ENCODE data around the gene SEZ6. TPM values are rescaled to one million over a fixed set of nuclear protein-coding genes. Genes with fewer than 3 reads are reported as not detected.
A peak's percentile ranks its signal among the peaks of the same experiment; 100 is the strongest.

The SEZ6 gene
- total RNA-seq, 1 experiment from 2014 or later, result not detected

GRCh38 chr17:28912281-28912937 is 93.4 kb downstream of the SEZ6 start:
- H3K27ac Mint-ChIP-seq (ENCODE audit: unreplicated experiment), result peak overlapping the region; percentile 16
- H3K9me3 Mint-ChIP-seq (ENCODE audit: low read depth, unreplicated experiment), result peaks cover 6% of the 10 kb centered on the region
- peaks cover 7% of the 10 kb centered on the region for H3K4me1 Mint-ChIP-seq (ENCODE audit: low read depth, unreplicated experiment)
- no peaks in the 10 kb centered on the region for H3K27me3 Mint-ChIP-seq (ENCODE audit: unreplicated experiment)
- CTCF ChIA-PET, result no interaction called here
- no peak for DNase-seq
- BruUV-seq (replicated peaks), result no TSS peak
- H3K36me3 Mint-ChIP-seq (ENCODE audit: insufficient read depth, unreplicated experiment), result peaks cover 49% of the 10 kb centered on the region
- H3K4me3 Mint-ChIP-seq (ENCODE audit: low read depth, unreplicated experiment), result no peak overlapping the region
- intact Hi-C loops (cut with micrococcal nuclease; ENCODE audit: unreplicated experiment), result no loop called here
- peak; percentile 11 for TF ChIP-seq CTCF (IDR thresholded peaks at IDR 0.05; ENCODE audit: unreplicated experiment)

- Mint-ChIP-seq H3K27ac (ENCODE audit: unreplicated experiment) (no peak overlapping the region), H3K36me3 (ENCODE audit: insufficient read depth, unreplicated experiment) (peaks cover 52% of the 10 kb centered on the region)
- no TSS peak for BruUV-seq (replicated peaks)
These were observed 94.3 kb downstream of the SEZ6 start for GRCh38 chr17:28911411-28912045.

GRCh38 chr17:28910534-28910933 is 95.3 kb downstream of the SEZ6 start:
- Mint-ChIP-seq H3K9me3 (ENCODE audit: low read depth, unreplicated experiment) (peaks cover 6% of the 10 kb centered on the region), H3K27me3 (ENCODE audit: unreplicated experiment) (no peaks in the 10 kb centered on the region), H3K36me3 (ENCODE audit: insufficient read depth, unreplicated experiment) (peaks cover 51% of the 10 kb centered on the region), H3K4me1 (ENCODE audit: low read depth, unreplicated experiment) (peaks cover 7% of the 10 kb centered on the region), H3K4me3 (ENCODE audit: low read depth, unreplicated experiment) (no peak overlapping the region), H3K27ac (ENCODE audit: unreplicated experiment) (no peak overlapping the region)
- intact Hi-C loops (cut with micrococcal nuclease; ENCODE audit: unreplicated experiment), result no loop called here
- CTCF ChIA-PET, result interaction anchor here (0.5 to 1.1 kb wide), 5 partner anchors 38 to 1454 kb away, joined by 3 to 9 read pairs (median 4); partner anchors contain the start of gene SDF2
- DNase-seq, result no peak
- no TSS peak for BruUV-seq (replicated peaks)
- TF ChIP-seq CTCF (IDR thresholded peaks at IDR 0.05; ENCODE audit: unreplicated experiment), result no peak

More at GRCh38 chr17:28911411-28912045, 94.3 kb downstream of the SEZ6 start:
- CTCF ChIA-PET, result interaction anchor here (0.6 kb wide), 2 partner anchors 37 to 250 kb away, joined by 4 to 5 read pairs; partner anchors contain the start of gene SDF2
- no peak for TF ChIP-seq CTCF (IDR thresholded peaks at IDR 0.05; ENCODE audit: unreplicated experiment)
- no peak overlapping the region for H3K4me3 Mint-ChIP-seq (ENCODE audit: low read depth, unreplicated experiment)
- peaks cover 6% of the 10 kb centered on the region for H3K9me3 Mint-ChIP-seq (ENCODE audit: low read depth, unreplicated experiment)
- no peaks in the 10 kb centered on the region for H3K27me3 Mint-ChIP-seq (ENCODE audit: unreplicated experiment)
- peaks cover 7% of the 10 kb centered on the region for H3K4me1 Mint-ChIP-seq (ENCODE audit: low read depth, unreplicated experiment)
- DNase-seq, result no peak
- intact Hi-C loops (cut with micrococcal nuclease; ENCODE audit: unreplicated experiment), result no loop called here

GRCh38 chr17:28908640-28909167 is 97.1 kb downstream of the SEZ6 start:
- no TSS peak for BruUV-seq (replicated peaks)
- Mint-ChIP-seq H3K27ac (ENCODE audit: unreplicated experiment) (no peak overlapping the region), H3K4me3 (ENCODE audit: low read depth, unreplicated experiment) (no peak overlapping the region), H3K4me1 (ENCODE audit: low read depth, unreplicated experiment) (peaks cover 7% of the 10 kb centered on the region), H3K9me3 (ENCODE audit: low read depth, unreplicated experiment) (no peaks in the 10 kb centered on the region), H3K27me3 (ENCODE audit: unreplicated experiment) (no peaks in the 10 kb centered on the region), H3K36me3 (ENCODE audit: insufficient read depth, unreplicated experiment) (peaks cover 50% of the 10 kb centered on the region)
- CTCF ChIA-PET, result interaction anchor here (0.5 to 1.0 kb wide), 3 partner anchors 12 to 71 kb away, joined by 4 read pairs; no protein-coding TSS in a partner anchor
- DNase-seq, result no peak
- no peak for TF ChIP-seq CTCF (IDR thresholded peaks at IDR 0.05; ENCODE audit: unreplicated experiment)
- intact Hi-C loops (cut with micrococcal nuclease; ENCODE audit: unreplicated experiment), result no loop called here
